Adrenal gland (tissue), 5 donors: ENCODE measurements around the gene BTBD16.

Source experiments
- CTCF ChIP-seq, 6 experiments: fragments of 450-650 bp in 4 of 6; fragments of 200-600 bp in 2 of 6; sonication (generic) in 1 of 6; IDR thresholded peaks; 1 replicate in 5 of 6; 2 replicates in 1 of 6; pipeline versions ENCODE4 v1.5.1 to v1.8.0; 2016 to 2021; ENCODE audit warnings: antibody characterized with exemption in 6 of 6, mild to moderate bottlenecking in 2 of 6, moderate library complexity in 1 of 6
- POLR2A ChIP-seq, 2 donors: fragments of 450-650 bp; IDR thresholded peaks; one replicate each; pipeline ENCODE4 v1.6.1; 2017; ENCODE audit warnings: antibody characterized with exemption in 2 of 2, mild to moderate bottlenecking in 2 of 2, moderate library complexity in 1 of 2
- donor health status: DM: no; HTN: no; CAD: no.

GRCh38 chr10:122346326-122346950, 75.3 kb downstream of the BTBD16 start:
- TF ChIP-seq CTCF (IDR thresholded peaks at IDR 0.05) (no peak), POLR2A (IDR thresholded peaks at IDR 0.05) (no peak)
